ENCODE measurements around the gene TGFBR1.

TGFBR1 gene

GRCh38 chr9:99104459-99105151 lies at the start of gene TGFBR1:
Gene TGFBR1 (plus strand): TSS chr9:99105113. CDS start chr9:99105206, 93 bp downstream.
- peak; percentile 94 for DNase-seq (ENCODE audit: low spot score)

GRCh38 chr9:99055384-99055783 lies 49.5 kb upstream of the TGFBR1 start:
- no peak for DNase-seq (ENCODE audit: low spot score)

- no peak for DNase-seq (ENCODE audit: low spot score)
These were observed 48.7 kb upstream of the TGFBR1 start for GRCh38 chr9:99056186-99056585.

- DNase-seq (ENCODE audit: low spot score) = peak; percentile 16
These were observed 47.8 kb upstream of the TGFBR1 start for GRCh38 chr9:99056886-99057664.

- DNase-seq (ENCODE audit: low spot score) = peak; percentile 60
These were observed 47.0 kb upstream of the TGFBR1 start for GRCh38 chr9:99057665-99058625.

GRCh38 chr9:99058964-99059921 lies 45.7 kb upstream of the TGFBR1 start:
- peak; percentile 63 for DNase-seq (ENCODE audit: low spot score)

GRCh38 chr9:99060621-99061020 lies 44.3 kb upstream of the TGFBR1 start:
- no peak for DNase-seq (ENCODE audit: low spot score)

GRCh38 chr9:99062549-99062948 lies 42.4 kb upstream of the TGFBR1 start:
- DNase-seq (ENCODE audit: low spot score) = no peak

- DNase-seq (ENCODE audit: low spot score) = no peak
These were observed 41.4 kb upstream of the TGFBR1 start for GRCh38 chr9:99063522-99063921.

GRCh38 chr9:99066571-99066970 lies 38.3 kb upstream of the TGFBR1 start:
- no peak for DNase-seq (ENCODE audit: low spot score)

GRCh38 chr9:99069075-99069474 lies 35.8 kb upstream of the TGFBR1 start:
- no peak for DNase-seq (ENCODE audit: low spot score)

GRCh38 chr9:99069546-99069945 lies 35.4 kb upstream of the TGFBR1 start:
- no peak for DNase-seq (ENCODE audit: low spot score)

- no peak for DNase-seq (ENCODE audit: low spot score)
These were observed 34.2 kb upstream of the TGFBR1 start for GRCh38 chr9:99070681-99071080.

- DNase-seq (ENCODE audit: low spot score) = no peak
These were observed 33.4 kb upstream of the TGFBR1 start for GRCh38 chr9:99071313-99072039.

GRCh38 chr9:99072040-99072394 lies 32.9 kb upstream of the TGFBR1 start:
- no peak for DNase-seq (ENCODE audit: low spot score)

GRCh38 chr9:99073347-99073746 lies 31.6 kb upstream of the TGFBR1 start:
- DNase-seq (ENCODE audit: low spot score) = no peak

GRCh38 chr9:99073985-99074901 lies 30.7 kb upstream of the TGFBR1 start:
- no peak for DNase-seq (ENCODE audit: low spot score)

- no peak for DNase-seq (ENCODE audit: low spot score)
These were observed 30.0 kb upstream of the TGFBR1 start for GRCh38 chr9:99074902-99075245.

GRCh38 chr9:99075246-99075912 lies 29.5 kb upstream of the TGFBR1 start:
- DNase-seq (ENCODE audit: low spot score) = no peak
